SHP77 (cell line): ENCODE measurements around the gene MAPK8IP3.
A peak's percentile ranks its signal among the peaks of the same experiment; 100 is the strongest.

Source experiments
- DNase-seq, 2 experiments: peaks; one replicate each; lab custom pipeline; 2025; lab: John Stamatoyannopoulos, UW

MAPK8IP3 gene, protein sequence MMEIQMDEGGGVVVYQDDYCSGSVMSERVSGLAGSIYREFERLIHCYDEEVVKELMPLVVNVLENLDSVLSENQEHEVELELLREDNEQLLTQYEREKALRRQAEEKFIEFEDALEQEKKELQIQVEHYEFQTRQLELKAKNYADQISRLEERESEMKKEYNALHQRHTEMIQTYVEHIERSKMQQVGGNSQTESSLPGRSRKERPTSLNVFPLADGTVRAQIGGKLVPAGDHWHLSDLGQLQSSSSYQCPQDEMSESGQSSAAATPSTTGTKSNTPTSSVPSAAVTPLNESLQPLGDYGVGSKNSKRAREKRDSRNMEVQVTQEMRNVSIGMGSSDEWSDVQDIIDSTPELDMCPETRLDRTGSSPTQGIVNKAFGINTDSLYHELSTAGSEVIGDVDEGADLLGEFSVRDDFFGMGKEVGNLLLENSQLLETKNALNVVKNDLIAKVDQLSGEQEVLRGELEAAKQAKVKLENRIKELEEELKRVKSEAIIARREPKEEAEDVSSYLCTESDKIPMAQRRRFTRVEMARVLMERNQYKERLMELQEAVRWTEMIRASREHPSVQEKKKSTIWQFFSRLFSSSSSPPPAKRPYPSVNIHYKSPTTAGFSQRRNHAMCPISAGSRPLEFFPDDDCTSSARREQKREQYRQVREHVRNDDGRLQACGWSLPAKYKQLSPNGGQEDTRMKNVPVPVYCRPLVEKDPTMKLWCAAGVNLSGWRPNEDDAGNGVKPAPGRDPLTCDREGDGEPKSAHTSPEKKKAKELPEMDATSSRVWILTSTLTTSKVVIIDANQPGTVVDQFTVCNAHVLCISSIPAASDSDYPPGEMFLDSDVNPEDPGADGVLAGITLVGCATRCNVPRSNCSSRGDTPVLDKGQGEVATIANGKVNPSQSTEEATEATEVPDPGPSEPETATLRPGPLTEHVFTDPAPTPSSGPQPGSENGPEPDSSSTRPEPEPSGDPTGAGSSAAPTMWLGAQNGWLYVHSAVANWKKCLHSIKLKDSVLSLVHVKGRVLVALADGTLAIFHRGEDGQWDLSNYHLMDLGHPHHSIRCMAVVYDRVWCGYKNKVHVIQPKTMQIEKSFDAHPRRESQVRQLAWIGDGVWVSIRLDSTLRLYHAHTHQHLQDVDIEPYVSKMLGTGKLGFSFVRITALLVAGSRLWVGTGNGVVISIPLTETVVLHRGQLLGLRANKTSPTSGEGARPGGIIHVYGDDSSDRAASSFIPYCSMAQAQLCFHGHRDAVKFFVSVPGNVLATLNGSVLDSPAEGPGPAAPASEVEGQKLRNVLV (N-terminal part only)

DNA sequence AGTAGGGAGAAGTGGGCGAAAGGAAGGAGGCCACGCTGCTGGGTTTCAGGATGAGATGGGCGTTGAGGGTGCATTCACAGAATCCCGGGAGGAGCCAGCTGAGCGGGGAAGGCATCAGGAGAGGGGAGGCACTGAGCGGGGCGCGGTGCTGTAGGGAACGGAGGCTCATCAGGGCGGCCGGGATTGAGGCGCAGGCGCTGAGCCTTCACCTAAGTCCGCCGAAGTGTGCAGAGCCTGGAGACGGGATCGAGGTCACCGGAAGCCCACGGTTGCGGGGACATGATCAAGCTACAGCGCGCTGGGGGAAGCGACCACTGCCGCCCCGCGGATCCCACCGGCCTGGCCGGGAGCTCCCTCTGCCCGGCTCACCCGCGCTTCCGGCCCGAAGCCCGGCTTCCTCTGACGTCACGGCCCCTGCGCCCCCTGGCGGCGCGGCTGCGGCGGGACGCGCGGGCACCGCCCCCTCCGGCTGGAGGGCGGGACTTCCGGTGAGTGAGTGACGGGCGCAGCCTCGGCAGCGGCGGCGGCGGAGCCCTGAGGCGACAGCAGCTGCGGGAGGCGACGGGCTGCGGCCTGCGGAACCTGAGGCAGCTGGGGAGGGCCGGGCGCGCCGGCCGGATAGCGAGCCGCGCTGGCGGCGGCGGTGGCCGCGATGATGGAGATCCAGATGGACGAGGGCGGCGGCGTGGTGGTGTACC lies at the start of gene MAPK8IP3:
Gene MAPK8IP3 (plus strand): TSS at position 508 of the 698 bp plus-strand sequence. CDS start 145 bp downstream, at position 653.
- peak; percentile 81 to 89 for DNase-seq

DNA sequence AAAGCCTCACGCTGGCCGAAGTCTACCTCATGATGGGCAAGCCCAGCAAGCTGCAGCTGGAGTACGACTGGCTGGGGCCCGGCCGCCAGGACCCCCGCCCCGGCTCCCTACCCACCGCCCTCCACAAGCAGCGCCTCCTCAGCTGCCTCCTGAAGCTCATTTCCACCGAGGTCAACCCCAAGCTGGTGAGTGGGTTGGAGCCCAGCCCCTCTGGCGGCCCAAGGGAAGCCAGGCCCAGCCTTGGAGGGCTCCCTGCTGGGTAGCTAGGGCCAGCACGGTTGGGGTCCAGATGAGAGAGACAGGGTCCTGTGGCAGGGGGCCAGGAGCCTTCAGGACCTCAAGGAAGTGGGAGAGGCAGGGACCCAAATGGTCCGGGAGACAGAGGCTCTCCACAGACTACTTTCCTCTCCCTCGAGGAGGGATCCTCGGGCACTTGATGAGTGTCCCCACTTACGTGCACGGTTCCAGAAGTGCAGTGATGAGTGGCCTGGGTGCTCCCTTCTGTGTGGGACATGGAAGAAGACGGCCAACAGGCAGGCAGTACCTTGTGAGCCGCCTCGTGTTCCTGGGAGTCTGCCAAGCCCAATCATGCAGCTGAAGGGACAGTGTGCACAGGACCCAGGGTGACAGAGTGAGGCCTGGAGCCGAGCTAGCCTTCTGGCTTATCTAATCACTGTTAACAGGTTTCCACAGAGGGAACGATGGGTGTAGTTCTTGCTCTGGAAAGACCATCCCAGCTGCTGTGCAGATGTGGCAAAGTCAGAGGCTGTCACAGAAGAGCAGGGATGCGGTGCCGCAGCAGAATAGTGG lies 49.0 kb upstream of the MAPK8IP3 start:
- DNase-seq = no peak

DNA sequence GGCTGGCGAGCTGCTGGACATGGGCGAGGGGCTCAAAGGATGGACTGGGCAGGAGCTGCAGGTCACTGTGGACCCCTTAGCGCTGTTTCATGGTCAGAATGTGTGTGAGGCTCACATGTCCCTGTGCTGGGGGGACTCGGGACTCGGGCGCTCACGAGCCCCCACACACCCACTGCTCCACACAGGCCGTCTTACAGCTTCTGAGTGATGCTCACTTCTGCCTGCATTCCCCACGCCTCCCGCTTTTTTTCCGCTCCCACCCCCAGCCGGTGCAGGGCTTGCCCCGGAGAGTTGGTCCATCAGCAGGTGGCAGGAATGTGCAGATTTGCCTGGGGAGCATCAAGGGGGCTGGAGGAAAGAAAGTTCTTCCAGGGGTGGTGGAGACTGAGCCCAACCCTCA lies 48.2 kb upstream of the MAPK8IP3 start:
- DNase-seq = no peak

DNA sequence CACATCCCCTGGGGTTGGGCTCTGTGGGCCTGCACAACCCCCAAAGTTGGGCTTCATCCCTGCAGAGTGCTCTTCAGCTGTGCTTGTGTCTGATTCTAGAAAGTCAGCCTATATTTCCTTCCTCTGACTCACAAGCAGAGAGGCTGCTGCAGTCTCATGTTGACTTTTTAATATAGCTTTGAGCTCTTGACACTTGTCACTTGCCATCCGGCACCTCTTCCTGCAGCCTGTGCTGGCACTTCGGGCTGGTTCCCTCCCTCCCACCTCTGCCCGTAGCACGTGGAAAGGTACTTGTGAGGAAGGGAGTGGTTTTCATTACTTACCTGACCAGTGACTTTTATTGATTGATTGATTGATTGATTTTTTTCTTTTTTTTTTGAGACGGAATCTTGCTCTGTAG lies 47.0 kb upstream of the MAPK8IP3 start:
- DNase-seq = no peak

DNA sequence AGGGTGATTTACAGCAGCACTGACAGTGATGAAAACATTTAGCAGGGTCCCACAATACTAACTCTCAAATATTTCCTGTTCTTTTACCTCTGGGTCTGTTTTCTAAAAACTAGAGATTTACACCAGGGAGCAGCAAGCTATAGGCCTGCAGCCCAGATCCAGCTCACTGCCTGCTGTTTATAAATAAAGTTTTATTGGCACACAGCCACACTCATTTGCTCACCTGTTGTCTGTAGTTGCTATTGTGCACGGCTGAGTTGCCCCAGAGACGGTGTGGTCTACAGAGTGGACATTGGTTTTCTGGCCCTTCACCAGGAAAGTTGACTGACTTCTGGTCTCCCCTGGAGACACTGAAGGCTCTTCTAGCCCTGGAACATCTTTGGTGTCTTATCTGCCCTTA lies 44.2 kb upstream of the MAPK8IP3 start:
- DNase-seq = no peak

DNA sequence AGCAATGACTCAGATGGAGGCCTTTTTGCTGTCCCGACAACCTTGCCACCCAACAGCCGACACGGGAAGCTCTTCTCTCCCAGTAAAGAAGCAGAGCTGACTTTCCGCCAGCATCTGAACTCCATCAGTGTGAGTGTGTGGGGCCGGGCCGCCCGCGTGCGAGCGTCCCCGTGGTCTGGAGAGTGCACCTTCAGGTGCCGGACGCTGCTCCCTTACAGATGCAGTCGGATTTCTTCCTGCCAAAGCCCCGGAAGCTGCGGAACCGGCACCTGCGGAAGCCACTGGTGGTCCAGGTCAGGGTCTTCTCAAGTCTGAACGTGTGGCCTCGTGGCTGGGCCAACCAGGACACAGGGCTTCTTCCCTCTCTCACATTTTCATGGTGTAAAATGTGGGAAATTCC lies 43.5 kb upstream of the MAPK8IP3 start:
- no peak for DNase-seq

DNA sequence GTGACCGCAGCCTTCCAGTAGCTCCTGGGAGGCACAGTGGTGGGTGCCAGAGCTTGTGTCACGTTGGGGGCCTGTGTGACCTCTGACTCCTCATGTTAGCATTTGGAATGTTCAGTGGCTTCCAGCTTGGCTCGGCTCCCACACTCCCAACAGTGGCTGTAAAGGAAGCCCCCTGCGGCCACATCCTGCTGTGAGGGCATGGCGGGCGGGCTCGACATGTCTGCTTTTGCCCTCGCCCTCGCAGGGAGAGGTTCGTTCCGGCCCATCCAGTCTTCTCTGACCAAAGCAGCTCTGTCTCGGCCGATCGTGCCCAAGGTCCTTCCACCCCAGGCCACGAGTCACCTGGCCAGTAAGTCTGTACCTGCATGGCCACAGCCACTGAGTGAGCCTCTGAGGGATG lies 40.2 kb upstream of the MAPK8IP3 start:
- no peak for DNase-seq

DNA sequence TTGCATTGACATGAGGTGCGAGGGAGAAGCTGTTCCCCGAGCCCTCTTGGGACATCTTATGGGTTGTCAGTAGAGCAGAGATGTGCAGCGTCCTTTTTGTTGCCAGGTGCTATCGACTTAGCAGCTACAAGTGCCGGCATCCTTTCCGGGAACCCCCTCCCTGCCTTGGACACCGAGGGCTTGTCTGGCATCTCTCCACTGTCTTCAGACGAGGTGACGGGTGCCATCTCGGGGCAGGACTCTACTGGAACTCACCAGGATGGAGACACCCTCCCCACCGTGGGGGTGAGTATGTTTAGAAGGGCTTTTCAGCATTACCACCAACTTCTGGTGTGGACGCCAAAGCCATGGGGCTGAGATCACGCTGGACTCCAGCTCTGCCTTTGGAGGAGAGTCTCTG lies 39.7 kb upstream of the MAPK8IP3 start:
- no peak for DNase-seq

DNA sequence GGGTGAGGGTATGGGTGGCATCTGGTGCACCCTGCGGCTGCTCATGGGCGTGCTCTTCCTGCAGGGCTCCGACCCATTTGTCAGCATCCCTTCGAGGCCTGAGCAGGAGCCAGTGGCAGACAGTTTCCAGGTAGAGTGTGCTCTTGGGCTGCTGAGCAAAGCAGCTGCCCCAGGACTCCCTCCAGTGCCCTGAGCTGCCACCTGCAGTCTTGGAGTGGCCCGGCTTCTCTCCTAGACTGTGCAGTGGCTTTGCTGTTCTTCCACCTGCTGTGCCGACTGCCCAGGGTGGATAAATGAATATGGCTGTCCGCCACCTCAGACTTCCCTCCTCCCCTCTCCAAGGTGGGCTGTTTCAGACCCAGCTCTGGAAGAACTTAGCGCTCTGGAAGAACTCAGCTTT lies 38.7 kb upstream of the MAPK8IP3 start:
- no peak for DNase-seq

DNA sequence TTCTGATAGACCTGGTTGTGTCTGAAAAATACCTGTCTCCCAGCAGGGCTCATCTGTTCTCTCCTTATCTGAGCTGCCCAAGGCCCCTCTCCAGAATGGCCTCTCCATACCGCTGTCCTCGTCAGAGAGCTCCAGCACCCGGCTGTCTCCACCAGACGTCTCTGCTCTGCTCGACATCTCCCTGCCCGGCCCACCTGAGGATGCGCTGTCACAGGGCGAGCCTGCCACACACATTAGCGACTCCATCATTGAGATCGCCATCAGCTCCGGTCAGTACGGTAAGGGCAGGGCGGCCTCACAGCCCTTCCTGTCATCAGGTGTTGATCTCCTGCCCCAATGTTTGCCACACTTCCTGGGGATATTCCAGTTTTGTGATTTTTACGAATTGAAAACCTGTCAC lies 38.1 kb upstream of the MAPK8IP3 start:
- no peak for DNase-seq

DNA sequence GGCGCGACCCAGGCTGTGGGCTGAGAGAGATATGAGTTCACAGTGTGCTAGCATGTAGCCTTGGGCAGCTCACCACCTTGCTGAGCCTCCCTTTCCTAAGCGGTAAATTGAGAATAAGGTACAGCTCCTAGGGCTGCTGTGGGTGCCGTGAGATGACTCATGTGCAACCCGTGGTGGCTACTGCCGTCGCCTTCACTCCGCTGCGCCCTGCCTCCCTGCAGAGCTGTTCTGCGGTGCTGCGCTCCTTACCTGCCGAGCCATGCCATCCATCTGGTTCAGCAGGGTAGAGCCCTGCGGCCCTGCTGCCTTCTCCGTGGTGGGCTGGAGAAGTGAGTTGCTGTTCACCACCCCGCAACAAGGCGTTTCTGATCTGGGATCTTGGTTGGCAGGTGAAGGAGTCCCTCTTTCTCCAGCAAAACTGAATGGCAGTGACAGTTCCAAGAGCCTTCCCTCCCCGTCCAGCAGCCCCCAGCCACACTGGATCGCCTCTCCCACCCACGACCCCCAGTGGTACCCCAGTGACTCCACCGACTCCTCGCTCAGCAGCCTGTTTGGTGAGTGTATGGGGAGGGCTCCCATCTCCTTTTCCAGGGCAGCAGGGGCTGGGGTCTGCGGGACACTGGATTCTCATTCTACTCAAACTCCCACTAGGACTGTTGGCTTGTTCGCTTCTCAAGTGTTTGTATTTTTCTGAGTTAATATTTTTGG lies 37.2 kb upstream of the MAPK8IP3 start:
- DNase-seq = no peak

DNA sequence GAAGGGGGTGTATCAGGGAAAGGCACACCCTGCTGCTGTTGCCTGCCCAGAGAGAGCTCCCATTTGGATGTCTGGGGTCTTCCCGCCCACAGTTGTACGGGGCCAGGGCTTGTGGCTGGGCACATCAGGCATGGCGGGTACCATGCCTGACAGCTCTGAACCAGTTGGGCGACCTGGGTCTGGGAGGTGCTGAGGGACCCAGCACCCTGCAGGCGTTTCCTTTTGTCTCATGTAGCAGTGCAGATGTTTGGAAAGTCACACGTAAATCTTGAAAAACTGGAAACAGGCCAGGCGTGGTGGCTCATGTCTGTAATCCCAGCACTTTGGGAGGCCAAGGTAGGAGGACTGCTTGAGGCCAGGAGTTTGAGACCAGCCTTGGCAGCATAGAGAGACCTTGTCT lies 36.3 kb upstream of the MAPK8IP3 start:
- no peak for DNase-seq

DNA sequence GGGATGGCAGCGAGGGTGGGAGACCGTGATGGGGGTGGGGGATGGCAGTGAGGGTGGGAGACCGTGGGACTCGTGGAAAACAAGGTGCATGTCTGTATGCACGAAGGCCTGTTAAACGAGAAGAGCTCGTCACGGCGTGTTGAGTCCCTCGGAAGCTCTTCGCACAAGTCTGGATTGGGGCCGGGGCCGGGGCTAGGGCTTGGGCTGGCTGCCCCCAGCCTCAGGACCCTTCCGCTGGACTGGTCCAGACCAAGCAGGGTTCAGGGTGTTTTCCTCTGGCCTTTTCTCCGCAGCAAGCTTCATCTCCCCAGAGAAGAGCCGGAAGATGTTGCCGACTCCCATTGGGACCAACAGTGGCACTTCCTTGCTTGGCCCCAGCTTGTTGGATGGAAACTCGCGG lies 35.6 kb upstream of the MAPK8IP3 start:
- DNase-seq = no peak

DNA sequence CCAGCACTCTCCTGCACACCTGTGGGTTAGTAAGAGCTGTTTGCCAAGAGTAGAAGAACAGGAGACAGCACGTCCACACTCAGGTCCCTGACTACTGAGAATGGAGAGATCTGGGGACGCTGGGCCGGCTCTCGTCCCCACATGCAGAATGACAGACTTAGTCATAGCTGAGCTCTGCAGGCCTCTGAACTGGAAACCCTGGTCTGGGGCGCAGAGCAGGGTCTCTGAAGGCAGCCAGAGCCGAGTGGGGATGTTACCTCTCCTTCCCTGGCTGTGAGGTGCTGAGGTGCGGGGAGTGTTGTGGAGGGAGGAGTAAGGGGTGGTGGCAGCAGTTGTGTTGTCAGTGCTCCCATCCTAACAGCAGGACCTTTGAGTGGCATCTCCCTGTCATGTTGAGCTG lies 35.1 kb upstream of the MAPK8IP3 start:
- no peak for DNase-seq

DNA sequence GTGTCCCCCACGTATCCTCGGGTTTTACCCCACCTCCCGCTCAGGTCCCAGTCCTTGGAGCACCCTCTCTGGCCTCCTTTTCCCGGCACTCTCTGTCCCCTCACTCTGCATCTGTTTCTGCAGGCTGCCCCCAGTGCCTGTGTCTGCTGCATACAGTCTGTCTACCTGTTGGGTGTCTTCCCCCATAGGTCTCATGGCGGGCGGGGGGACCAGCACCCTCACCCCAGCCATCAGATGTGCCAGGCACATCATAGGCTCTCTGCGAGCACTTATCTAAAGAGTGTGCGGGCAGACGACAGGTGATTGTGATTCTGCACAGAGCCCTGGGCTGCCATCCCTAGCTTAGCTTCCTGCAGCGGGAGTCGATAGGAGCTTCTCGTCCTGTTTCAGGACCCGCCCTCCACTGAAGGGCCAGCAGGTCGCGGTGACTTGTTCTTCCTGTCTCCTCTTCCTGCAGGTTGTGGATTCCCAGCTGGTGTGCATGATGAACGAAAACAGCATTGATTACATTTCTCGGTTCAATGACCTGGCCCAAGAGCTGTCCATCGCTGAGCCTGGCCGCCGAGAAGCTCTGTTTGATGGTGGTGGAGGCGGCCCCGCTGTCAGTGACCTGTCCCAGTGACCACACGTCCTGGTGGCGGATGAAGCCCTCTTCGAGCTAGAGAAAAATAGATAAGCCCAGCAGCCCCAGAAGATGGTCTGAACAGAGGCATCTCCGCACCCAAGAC lies 32.4 kb upstream of the MAPK8IP3 start:
- DNase-seq = no peak

DNA sequence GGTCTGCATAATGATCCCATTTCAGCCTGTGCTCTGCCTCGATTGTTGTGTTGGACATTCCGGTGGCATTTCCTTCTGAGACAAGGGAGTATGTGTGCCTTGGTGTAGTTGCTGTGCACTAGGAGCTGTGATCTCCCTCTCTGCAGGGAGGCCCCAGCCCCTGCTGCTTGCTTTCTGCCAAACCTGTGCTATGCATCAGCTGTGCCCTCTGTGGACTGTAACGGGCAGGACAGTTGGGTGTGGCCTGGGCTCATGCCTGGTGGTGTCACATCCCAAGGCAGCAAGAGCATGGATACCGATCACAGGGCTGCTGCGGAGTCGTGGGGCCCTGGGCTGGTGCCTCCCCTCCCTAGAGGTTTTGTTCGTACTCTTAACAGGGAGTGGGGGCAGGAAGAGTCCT lies 31.7 kb upstream of the MAPK8IP3 start:
- no peak for DNase-seq

DNA sequence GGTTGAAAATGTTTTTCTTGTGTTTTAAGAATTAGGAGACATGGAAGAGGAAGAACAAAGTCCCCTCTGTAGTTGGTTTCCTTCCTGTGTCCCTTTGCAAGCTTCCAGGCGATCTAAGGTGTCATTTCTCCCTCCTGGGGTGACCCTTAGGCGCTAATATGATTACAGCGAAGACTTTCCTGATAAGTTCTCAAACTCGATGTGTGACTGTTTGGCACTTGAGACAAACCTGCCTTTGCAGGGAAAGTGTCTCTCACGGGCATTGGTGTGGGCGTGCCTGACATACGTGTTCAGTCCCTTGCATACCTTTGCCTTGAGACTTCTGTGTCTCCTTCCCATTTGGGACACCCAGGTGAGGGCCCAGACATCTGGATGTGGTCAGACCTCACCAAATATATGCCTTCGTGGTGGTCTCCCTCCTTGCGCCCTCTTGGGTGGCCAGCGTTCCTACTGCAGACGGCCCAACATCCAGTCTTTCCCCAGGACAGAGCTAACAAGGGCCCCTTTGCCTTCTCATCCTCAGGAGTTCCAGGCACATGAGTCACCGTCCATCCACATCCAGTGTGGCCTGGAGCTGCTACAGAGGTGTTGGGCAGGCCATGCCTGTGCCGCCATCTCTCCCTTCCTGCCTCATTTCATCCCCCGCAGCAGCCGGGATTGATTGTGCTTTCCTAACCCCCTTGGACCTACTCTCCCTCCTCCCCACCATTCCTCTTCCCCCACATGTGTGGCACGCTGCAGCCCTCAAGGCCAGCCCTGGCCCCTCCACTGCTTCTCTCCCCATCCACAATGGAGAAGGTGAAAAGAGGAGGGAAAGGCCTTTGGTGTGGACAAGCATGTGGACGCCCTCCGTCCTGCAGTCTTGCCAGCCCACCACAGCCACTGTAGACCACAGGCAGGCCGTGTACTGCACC lies 31.0 kb upstream of the MAPK8IP3 start:
- no peak for DNase-seq

DNA sequence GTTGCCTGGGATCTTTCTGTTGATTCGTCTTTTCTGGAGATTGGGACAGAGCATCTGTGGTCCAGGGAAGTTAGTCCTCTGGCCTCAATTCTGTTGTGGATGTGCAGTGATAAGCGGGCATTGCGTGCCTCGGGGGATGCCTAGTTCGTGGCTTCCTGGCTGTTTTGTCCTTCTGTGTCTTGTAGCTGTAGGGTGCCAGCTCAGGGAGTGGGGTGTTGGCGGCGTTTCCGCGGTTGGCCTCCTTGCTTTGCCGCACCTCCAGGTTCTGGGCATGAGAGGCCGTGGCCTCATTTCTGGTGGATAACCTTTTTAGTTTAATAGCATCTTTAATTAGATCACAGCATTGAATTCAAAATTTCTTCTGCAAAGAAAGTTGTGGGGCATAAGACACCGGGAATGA lies 29.3 kb upstream of the MAPK8IP3 start:
- no peak for DNase-seq
